Keratinocyte (primary cell): Measurements from ENCODE around the gene BBX. TPM values are rescaled to one million over a fixed set of nuclear protein-coding genes. Genes with fewer than 3 reads are reported as not detected.

Experiments
- DNase-seq: peaks from one replicate; pipeline ENCODE4 v3.0.0-alpha.2; 2011; ENCODE audit warnings: low read depth, missing footprints, low spot score
- FAIRE-seq: peaks from 2 replicates; lab custom pipeline; 2011; peaks lifted over from hg19 to GRCh38; lab: Jason Lieb, UNC
- H2AFZ ChIP-seq: 2 replicates; pipeline ENCODE4 v1.6.0; 2012; ENCODE audit warnings: low read length, control low read depth, inconsistent platforms; ENCODE audit not compliant: control insufficient read depth
- H3K27ac ChIP-seq: 2 replicates; pipeline ENCODE4 v1.5.1; 2011; ENCODE audit warnings: low read length; ENCODE audit not compliant: control insufficient read depth, insufficient read depth
- H3K27me3 ChIP-seq: 3 replicates; pipeline ENCODE4 v1.6.0; 2011; ENCODE audit warnings: low read length; ENCODE audit not compliant: control insufficient read depth, insufficient read depth; ENCODE audit errors: extremely low read depth
- H3K36me3 ChIP-seq, 2 experiments: 2 replicates in 1 of 2; 3 replicates in 1 of 2; pipeline ENCODE4 v1.5.1; 2011; ENCODE audit warnings: low read length in 2 of 2, mild to moderate bottlenecking in 1 of 2; ENCODE audit not compliant: control insufficient read depth in 2 of 2, insufficient read depth in 2 of 2; ENCODE audit errors: extremely low read depth in 1 of 2
- H3K4me1 ChIP-seq: 3 replicates; pipeline ENCODE4 v1.5.1; 2011; ENCODE audit warnings: low read length; ENCODE audit not compliant: control insufficient read depth, insufficient read depth; ENCODE audit errors: extremely low read depth
- H3K4me2 ChIP-seq: 3 replicates; pipeline ENCODE4 v1.6.0; 2011; ENCODE audit warnings: low read depth, low read length; ENCODE audit not compliant: control insufficient read depth, insufficient read depth; ENCODE audit errors: extremely low read depth
- H3K4me3 ChIP-seq, 3 experiments: fragments of 200-600 bp in 1 of 3; sonication (generic) in 1 of 3; 2 replicates in 2 of 3; 3 replicates in 1 of 3; pipeline ENCODE4 v1.5.1; 2011 to 2016; ENCODE audit warnings: low read length in 3 of 3, mild to moderate bottlenecking in 3 of 3, control low read depth in 2 of 3, inconsistent platforms in 1 of 3, low read depth in 1 of 3, mixed read lengths in 1 of 3, mixed run types in 1 of 3, moderate library complexity in 1 of 3; ENCODE audit not compliant: control insufficient read depth in 2 of 3, insufficient read depth in 2 of 3; ENCODE audit errors: extremely low read depth in 1 of 3
- H3K79me2 ChIP-seq: 2 replicates; pipeline ENCODE4 v1.6.0; 2012; ENCODE audit warnings: low read length; ENCODE audit not compliant: control insufficient read depth, insufficient read depth
- H3K9ac ChIP-seq: 3 replicates; pipeline ENCODE4 v1.6.0; 2011; ENCODE audit warnings: low read length; ENCODE audit not compliant: control insufficient read depth, insufficient read depth; ENCODE audit errors: extremely low read depth
- H3K9me1 ChIP-seq: 3 replicates; pipeline ENCODE4 v1.6.0; 2011; ENCODE audit warnings: low read length; ENCODE audit not compliant: control insufficient read depth, insufficient read depth; ENCODE audit errors: extremely low read depth
- H3K9me3 ChIP-seq: 2 replicates; pipeline ENCODE4 v1.5.1; 2012; ENCODE audit warnings: low read depth, low read length; ENCODE audit not compliant: control insufficient read depth
- H4K20me1 ChIP-seq: 3 replicates; pipeline ENCODE4 v1.6.0; 2011; ENCODE audit warnings: low read length; ENCODE audit not compliant: control insufficient read depth, insufficient read depth; ENCODE audit errors: extremely low read depth
- EZH2 ChIP-seq: IDR thresholded peaks from one replicate; pipeline ENCODE4 v1.6.1; 2012; ENCODE audit warnings: inconsistent platforms, mild to moderate bottlenecking, low read length, moderate library complexity
- dilution Hi-C: fragments of 300-500 bp; cut with MboI; formaldehyde crosslinking; loops from one replicate; pipeline ENCODE4 v1.7.0; 2020; ENCODE audit warnings: low sequenced_read_pairs; ENCODE audit not compliant: extremely low pct_ligation_motif_present
- polyA plus RNA-seq, 5 experiments: library from polyadenylated mRNA; depleted of rRNA in 3 of 5; stranded (reverse) in 3 of 5; stranded (forward) in 1 of 5; unstranded in 1 of 5; fragments of >200 nt; gene quantifications; 1 replicate in 1 of 5; 2 replicates in 3 of 5; 3 replicates in 1 of 5; pipeline versions ENCODE4 v1.2.1 to v1.2.3, GENCODE V29; 2011 to 2012; ENCODE audit warnings: missing spikeins in 2 of 5, low read depth in 1 of 5, low replicate concordance in 1 of 5
- TF ChIP-seq, protein P1 (sequence below), 3 experiments: IDR thresholded peaks in 1 of 3; conservative IDR thresholded peaks in 1 of 3; optimal IDR thresholded peaks in 1 of 3; 2 replicates in 2 of 3; 3 replicates in 1 of 3; pipeline versions ENCODE3 to v1.5.1; 2011; ENCODE audit warnings: low read length in 3 of 3, mild to moderate bottlenecking in 3 of 3, moderate library complexity in 2 of 3, control low read depth in 1 of 3, inconsistent platforms in 1 of 3; ENCODE audit not compliant: insufficient read depth in 2 of 3; ENCODE audit errors: extremely low read depth in 1 of 3

The BBX gene
- polyA plus RNA-seq, 1 donor (not counting 4 experiments of a cell fraction or from before 2014, with no cell fraction given): 43.4 TPM

DNA sequence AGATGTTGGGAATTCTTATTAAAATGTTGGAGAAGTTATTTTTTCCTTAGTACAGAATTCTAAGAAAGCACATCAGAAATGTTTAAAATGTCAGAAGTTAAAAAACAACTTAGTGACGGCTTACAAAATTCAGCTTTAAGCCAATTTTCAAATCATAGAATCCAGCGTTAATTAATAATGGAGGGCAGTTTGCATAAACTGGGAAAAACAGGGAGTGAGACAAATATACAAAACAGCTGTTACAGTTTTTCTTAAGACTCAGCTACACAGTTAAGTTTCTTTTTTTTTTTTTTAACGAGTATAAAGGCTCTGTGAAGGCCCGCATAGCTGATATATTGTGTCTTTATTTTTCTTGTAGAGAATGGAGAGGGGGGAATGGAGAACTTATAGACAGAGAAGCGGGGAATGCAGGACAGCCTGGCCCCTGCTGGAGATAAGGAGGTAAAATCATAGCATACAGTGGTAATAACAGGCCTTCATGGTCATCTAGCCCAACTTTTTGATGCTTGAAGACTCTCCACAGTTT, 164.4 kb downstream of the BBX start:
- Histone ChIP-seq H3K4me2 (no peak overlapping the region), H3K9me1 (no peaks in the 10 kb centered on the region), H3K79me2 (peaks cover 1% of the 10 kb centered on the region), H4K20me1 (no peaks in the 10 kb centered on the region), H3K27me3 (no peaks in the 10 kb centered on the region), H3K4me1 (peaks cover 12% of the 10 kb centered on the region), H3K4me3 (no peak overlapping the region), H3K9me3 (no peaks in the 10 kb centered on the region), H2AFZ (no peak overlapping the region), H3K27ac (no peak overlapping the region), H3K36me3 (no peaks in the 10 kb centered on the region), H3K9ac (no peak overlapping the region)
- TF ChIP-seq, protein P1, sequence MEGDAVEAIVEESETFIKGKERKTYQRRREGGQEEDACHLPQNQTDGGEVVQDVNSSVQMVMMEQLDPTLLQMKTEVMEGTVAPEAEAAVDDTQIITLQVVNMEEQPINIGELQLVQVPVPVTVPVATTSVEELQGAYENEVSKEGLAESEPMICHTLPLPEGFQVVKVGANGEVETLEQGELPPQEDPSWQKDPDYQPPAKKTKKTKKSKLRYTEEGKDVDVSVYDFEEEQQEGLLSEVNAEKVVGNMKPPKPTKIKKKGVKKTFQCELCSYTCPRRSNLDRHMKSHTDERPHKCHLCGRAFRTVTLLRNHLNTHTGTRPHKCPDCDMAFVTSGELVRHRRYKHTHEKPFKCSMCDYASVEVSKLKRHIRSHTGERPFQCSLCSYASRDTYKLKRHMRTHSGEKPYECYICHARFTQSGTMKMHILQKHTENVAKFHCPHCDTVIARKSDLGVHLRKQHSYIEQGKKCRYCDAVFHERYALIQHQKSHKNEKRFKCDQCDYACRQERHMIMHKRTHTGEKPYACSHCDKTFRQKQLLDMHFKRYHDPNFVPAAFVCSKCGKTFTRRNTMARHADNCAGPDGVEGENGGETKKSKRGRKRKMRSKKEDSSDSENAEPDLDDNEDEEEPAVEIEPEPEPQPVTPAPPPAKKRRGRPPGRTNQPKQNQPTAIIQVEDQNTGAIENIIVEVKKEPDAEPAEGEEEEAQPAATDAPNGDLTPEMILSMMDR (optimal IDR thresholded peaks at IDR 0.05 in 1 of 3, IDR thresholded peaks at IDR 0.05 in 1 of 3, conservative IDR thresholded peaks at IDR 0.05 in 1 of 3; ENCODE audit: extremely low read depth in 1 of 3, insufficient read depth in 2 of 3, low read length in 3 of 3): no peak
- no peak for TF ChIP-seq EZH2
- dilution Hi-C loops: no loop called here
- no peak for DNase-seq
- FAIRE-seq: no peak

DNA sequence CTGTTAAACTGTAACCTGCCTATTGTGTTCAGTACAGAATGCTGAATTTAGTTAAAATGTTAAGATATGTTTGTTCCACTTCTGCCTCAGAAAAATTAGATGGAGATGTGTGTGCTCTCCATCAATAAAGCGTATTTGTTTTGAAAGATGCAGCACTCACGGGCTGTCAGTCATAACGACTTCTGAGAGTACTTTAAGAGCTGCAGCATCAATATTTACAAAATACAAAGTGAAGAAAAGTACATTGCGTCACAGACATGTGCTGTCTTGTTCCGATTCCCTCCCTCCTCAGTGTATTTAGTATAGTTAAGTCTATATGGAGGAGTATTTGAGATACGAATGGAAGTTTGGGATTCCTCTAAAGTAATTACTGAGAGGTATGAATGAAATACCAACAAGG, 166.6 kb downstream of the BBX start:
- peaks cover 1% of the 10 kb centered on the region for H3K79me2 ChIP-seq
- peak; percentile 68 for FAIRE-seq
- no peak overlapping the region for H3K27ac ChIP-seq
- H3K27me3 ChIP-seq: no peaks in the 10 kb centered on the region
- no peak for TF ChIP-seq EZH2
- TF ChIP-seq, protein P1 (optimal IDR thresholded peaks at IDR 0.05 in 1 of 3, IDR thresholded peaks at IDR 0.05 in 1 of 3, conservative IDR thresholded peaks at IDR 0.05 in 1 of 3; ENCODE audit: extremely low read depth in 1 of 3, insufficient read depth in 2 of 3, low read length in 3 of 3): no peak
- H3K4me1 ChIP-seq: peaks cover 12% of the 10 kb centered on the region
- no peaks in the 10 kb centered on the region for H4K20me1 ChIP-seq
- H3K4me3 ChIP-seq: no peak overlapping the region
- H3K9ac ChIP-seq: no peak overlapping the region
- no peak for DNase-seq
- H3K9me1 ChIP-seq: no peaks in the 10 kb centered on the region
- no peaks in the 10 kb centered on the region for H3K36me3 ChIP-seq
- dilution Hi-C loops: no loop called here
- no peaks in the 10 kb centered on the region for H3K9me3 ChIP-seq
- H3K4me2 ChIP-seq: peak overlapping the region; percentile 4
- no peak overlapping the region for H2AFZ ChIP-seq
